ELR (cell line): Measurements from ENCODE around the gene PRDM5.
A peak's percentile ranks its signal among the peaks of the same experiment; 100 is the strongest.

ENCODE experiments used
- DNase-seq: peaks from one replicate; pipeline ENCODE4 v3.0.0-alpha.2; 2015; ENCODE audit warnings: low read depth

PRDM5 gene

GRCh38 chr4:120922381-120923206 lies at the start of gene PRDM5:
Gene PRDM5, minus strand, starts transcription at chr4:120922726. Its CDS starts 118 bp downstream, at chr4:120922608.
- DNase-seq = peak; percentile 61

- DNase-seq = no peak
Measured at GRCh38 chr4:120971884-120972283, 49.4 kb upstream of the PRDM5 start.

GRCh38 chr4:120965938-120966337 lies 43.4 kb upstream of the PRDM5 start:
- DNase-seq = no peak

- no peak for DNase-seq
Measured at GRCh38 chr4:120964596-120964995, 42.1 kb upstream of the PRDM5 start.

- no peak for DNase-seq
Measured at GRCh38 chr4:120963449-120963848, 40.9 kb upstream of the PRDM5 start.

- no peak for DNase-seq
Measured at GRCh38 chr4:120960656-120961267, 38.2 kb upstream of the PRDM5 start.

- DNase-seq = peak; percentile 13
Measured at GRCh38 chr4:120948382-120948781, 25.9 kb upstream of the PRDM5 start.

GRCh38 chr4:120942776-120943175 lies 20.2 kb upstream of the PRDM5 start:
- no peak for DNase-seq

- no peak for DNase-seq
Measured at GRCh38 chr4:120940547-120940946, 18.0 kb upstream of the PRDM5 start.

GRCh38 chr4:120939693-120940092 lies 17.2 kb upstream of the PRDM5 start:
- DNase-seq = no peak

- no peak for DNase-seq
Measured at GRCh38 chr4:120929847-120930246, 7.3 kb upstream of the PRDM5 start.

GRCh38 chr4:120927801-120928409 lies 5.4 kb upstream of the PRDM5 start:
- DNase-seq = peak; percentile 13

- DNase-seq = no peak
Measured at GRCh38 chr4:120926358-120927025, 4.0 kb upstream of the PRDM5 start.

- DNase-seq = no peak
Measured at GRCh38 chr4:120924931-120925330, 2.4 kb upstream of the PRDM5 start.

GRCh38 chr4:120923207-120923522 lies 639 bp upstream of the PRDM5 start:
- DNase-seq = no peak

- DNase-seq = peak; percentile 76
Measured at GRCh38 chr4:120921456-120922380, 808 bp downstream of the PRDM5 start.

GRCh38 chr4:120920666-120921065 lies 1.9 kb downstream of the PRDM5 start:
- DNase-seq = no peak

GRCh38 chr4:120919358-120919757 lies 3.2 kb downstream of the PRDM5 start:
- DNase-seq = no peak

- DNase-seq = no peak
Measured at GRCh38 chr4:120918788-120919187, 3.7 kb downstream of the PRDM5 start.

- DNase-seq = no peak
Measured at GRCh38 chr4:120918092-120918491, 4.4 kb downstream of the PRDM5 start.

GRCh38 chr4:120916937-120917336 lies 5.6 kb downstream of the PRDM5 start:
- no peak for DNase-seq

GRCh38 chr4:120915336-120915735 lies 7.2 kb downstream of the PRDM5 start:
- no peak for DNase-seq
